Ishikawa (cell line): ENCODE data around the gene HOXA13.

Experiments used
- CREB1 ChIP-seq: IDR thresholded peaks from 2 replicates; pipeline ENCODE4 v1.6.1; 2012; ENCODE audit warnings: low read depth
- EGR1 ChIP-seq: IDR thresholded peaks from 2 replicates; pipeline ENCODE4 v1.6.1; 2012
- EP300 ChIP-seq: IDR thresholded peaks from 2 replicates; pipeline ENCODE4 v1.6.1; 2012; ENCODE audit warnings: borderline replicate concordance
- NFIC ChIP-seq: IDR thresholded peaks from 2 replicates; pipeline ENCODE4 v1.6.1; 2012
- RAD21 ChIP-seq: IDR thresholded peaks from 2 replicates; pipeline ENCODE4 v1.6.1; 2012; ENCODE audit warnings: low read depth
- TAF1 ChIP-seq: IDR thresholded peaks from 2 replicates; pipeline ENCODE4 v1.6.1; 2012; ENCODE audit warnings: low read depth, mild to moderate bottlenecking
- TCF12 ChIP-seq: IDR thresholded peaks from 2 replicates; pipeline ENCODE4 v1.6.1; 2012; ENCODE audit warnings: low read depth
- TEAD4 ChIP-seq: IDR thresholded peaks from 2 replicates; pipeline ENCODE4 v1.6.1; 2012
- YY1 ChIP-seq: IDR thresholded peaks from 2 replicates; pipeline ENCODE4 v1.6.1; 2012; ENCODE audit warnings: low read depth
- TF ChIP-seq, protein P1 (sequence below): IDR thresholded peaks from 2 replicates; pipeline ENCODE4 v1.6.1; 2012

DNA sequence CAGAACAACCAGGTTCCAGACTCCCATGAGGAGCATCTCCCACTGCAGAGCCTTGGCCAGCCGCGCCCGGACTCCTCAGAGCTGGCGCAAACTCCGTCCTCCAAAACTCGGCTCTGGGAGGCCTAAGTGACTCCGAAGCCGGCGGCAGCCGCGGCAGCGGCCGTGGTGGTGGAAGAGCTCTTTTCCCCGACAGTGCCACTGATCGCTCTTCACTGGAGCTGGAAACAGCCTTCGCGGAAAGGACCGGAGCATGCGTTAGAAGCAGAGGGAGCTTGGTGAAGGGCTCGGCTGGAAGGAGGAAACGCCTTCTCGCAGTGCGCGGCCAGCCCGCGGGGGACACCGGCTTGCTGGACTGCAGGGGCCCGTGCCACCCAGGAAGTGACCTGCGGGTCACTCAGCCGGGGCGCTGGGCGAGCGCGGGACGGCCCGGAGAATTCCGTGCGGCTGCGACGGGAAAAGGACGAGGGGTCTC, 5.0 kb upstream of the HOXA13 start:
- TF ChIP-seq EGR1 (no peak), YY1 (no peak), TAF1 (no peak), EP300 (no peak), CREB1 (no peak), TCF12 (no peak), NFIC (no peak), RAD21 (no peak), TEAD4 (no peak)
- TF ChIP-seq, protein P1, sequence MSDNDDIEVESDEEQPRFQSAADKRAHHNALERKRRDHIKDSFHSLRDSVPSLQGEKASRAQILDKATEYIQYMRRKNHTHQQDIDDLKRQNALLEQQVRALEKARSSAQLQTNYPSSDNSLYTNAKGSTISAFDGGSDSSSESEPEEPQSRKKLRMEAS: no peak
